SHP77 treated with DMSO at 0.1 percent for 48 hours (cell line): Measurements from ENCODE around the gene STX2.
"Not testable (repeated sequence)": the region's sequence is repeated elsewhere in the genome, so short reads cannot be mapped to it uniquely, and the experiment has no call there.

Experiments used
- DNase-seq: peaks from one replicate; lab custom pipeline; 2025; lab: John Stamatoyannopoulos, UW

The STX2 gene

GRCh38 chr12:130838951-130839769 is at the start of gene STX2:
STX2 (minus strand) TSS chr12:130839250; CDS start chr12:130839099, 151 bp downstream.
- DNase-seq = peak; percentile 90

GRCh38 chr12:130887190-130887589 is 48.1 kb upstream of the STX2 start:
- not testable (repeated sequence) for DNase-seq

- no peak for DNase-seq
Observed at GRCh38 chr12:130881548-130881947, 42.5 kb upstream of the STX2 start.

GRCh38 chr12:130881046-130881445 is 42.0 kb upstream of the STX2 start:
- DNase-seq = no peak

- DNase-seq = no peak
Observed at GRCh38 chr12:130880411-130880885, 41.4 kb upstream of the STX2 start.

GRCh38 chr12:130879781-130880389 is 40.8 kb upstream of the STX2 start:
- no peak for DNase-seq

- no peak for DNase-seq
Observed at GRCh38 chr12:130879212-130879686, 40.2 kb upstream of the STX2 start.

GRCh38 chr12:130878193-130879185 is 39.4 kb upstream of the STX2 start:
- DNase-seq = no peak

- DNase-seq = no peak
Observed at GRCh38 chr12:130877333-130877732, 38.3 kb upstream of the STX2 start.

- no peak for DNase-seq
Observed at GRCh38 chr12:130876758-130877157, 37.7 kb upstream of the STX2 start.

- DNase-seq = no peak
Observed at GRCh38 chr12:130876297-130876696, 37.2 kb upstream of the STX2 start.

- not testable (repeated sequence) for DNase-seq
Observed at GRCh38 chr12:130875708-130876107, 36.7 kb upstream of the STX2 start.

- no peak for DNase-seq
Observed at GRCh38 chr12:130875193-130875592, 36.1 kb upstream of the STX2 start.

GRCh38 chr12:130874696-130875095 is 35.6 kb upstream of the STX2 start:
- no peak for DNase-seq

- no peak for DNase-seq
Observed at GRCh38 chr12:130873825-130874224, 34.8 kb upstream of the STX2 start.

GRCh38 chr12:130873106-130873795 is 34.2 kb upstream of the STX2 start:
- DNase-seq = no peak

- no peak for DNase-seq
Observed at GRCh38 chr12:130872179-130873096, 33.4 kb upstream of the STX2 start.

GRCh38 chr12:130871286-130872178 is 32.5 kb upstream of the STX2 start, which contains the start of gene RAN:
RAN (plus strand) TSS chr12:130872066; CDS start chr12:130872594, 528 bp downstream.
- DNase-seq = peak; percentile 71
